ENCODE measurements around the gene PAIP2.

The PAIP2 gene

GRCh38 chr5:139410121-139410992, 68.7 kb downstream of the PAIP2 start:
- Histone ChIP-seq H3K36me3 (ENCODE audit: low read depth) (no peaks in the 10 kb centered on the region), H3K27ac (ENCODE audit: poor library complexity, severe bottlenecking) (no peak overlapping the region), H3K4me1 (ENCODE audit: insufficient read depth, poor library complexity, severe bottlenecking) (no peaks in the 10 kb centered on the region), H3K4me3 (ENCODE audit: severe bottlenecking) (no peak overlapping the region), H3K27me3 (ENCODE audit: insufficient read depth, poor library complexity, severe bottlenecking) (no peaks in the 10 kb centered on the region), H3K9me3 (ENCODE audit: severe bottlenecking) (no peaks in the 10 kb centered on the region)
- DNase-seq (ENCODE audit: low spot score) (peak; percentile 11), ATAC-seq (ENCODE audit: low read depth) (no peak)
- TF ChIP-seq CTCF (IDR thresholded peaks at IDR 0.05; ENCODE audit: poor library complexity, severe bottlenecking), result no peak

GRCh38 chr5:139410993-139411828, 69.6 kb downstream of the PAIP2 start:
- ATAC-seq (ENCODE audit: low read depth) (no peak), DNase-seq (ENCODE audit: low spot score) (peak; percentile 19)
- Histone ChIP-seq H3K27ac (ENCODE audit: poor library complexity, severe bottlenecking) (no peak overlapping the region), H3K27me3 (ENCODE audit: insufficient read depth, poor library complexity, severe bottlenecking) (no peaks in the 10 kb centered on the region), H3K9me3 (ENCODE audit: severe bottlenecking) (no peaks in the 10 kb centered on the region), H3K4me3 (ENCODE audit: severe bottlenecking) (no peak overlapping the region), H3K36me3 (ENCODE audit: low read depth) (no peaks in the 10 kb centered on the region), H3K4me1 (ENCODE audit: insufficient read depth, poor library complexity, severe bottlenecking) (no peaks in the 10 kb centered on the region)
- TF ChIP-seq CTCF (IDR thresholded peaks at IDR 0.05; ENCODE audit: poor library complexity, severe bottlenecking), result no peak

GRCh38 chr5:139413153-139413552, 71.5 kb downstream of the PAIP2 start:
- Histone ChIP-seq H3K27ac (ENCODE audit: poor library complexity, severe bottlenecking) (no peak overlapping the region), H3K9me3 (ENCODE audit: severe bottlenecking) (no peaks in the 10 kb centered on the region), H3K27me3 (ENCODE audit: insufficient read depth, poor library complexity, severe bottlenecking) (no peaks in the 10 kb centered on the region), H3K4me1 (ENCODE audit: insufficient read depth, poor library complexity, severe bottlenecking) (no peaks in the 10 kb centered on the region), H3K4me3 (ENCODE audit: severe bottlenecking) (no peak overlapping the region), H3K36me3 (ENCODE audit: low read depth) (no peaks in the 10 kb centered on the region)
- no peak for DNase-seq (ENCODE audit: low spot score)
- no peak for TF ChIP-seq CTCF (IDR thresholded peaks at IDR 0.05; ENCODE audit: poor library complexity, severe bottlenecking)
- ATAC-seq (ENCODE audit: low read depth), result no peak

GRCh38 chr5:139413963-139414362, 72.3 kb downstream of the PAIP2 start:
- Histone ChIP-seq H3K4me1 (ENCODE audit: insufficient read depth, poor library complexity, severe bottlenecking) (no peaks in the 10 kb centered on the region), H3K9me3 (ENCODE audit: severe bottlenecking) (no peaks in the 10 kb centered on the region), H3K27me3 (ENCODE audit: insufficient read depth, poor library complexity, severe bottlenecking) (no peaks in the 10 kb centered on the region), H3K27ac (ENCODE audit: poor library complexity, severe bottlenecking) (no peak overlapping the region), H3K4me3 (ENCODE audit: severe bottlenecking) (no peak overlapping the region), H3K36me3 (ENCODE audit: low read depth) (no peaks in the 10 kb centered on the region)
- DNase-seq (ENCODE audit: low spot score) (no peak), ATAC-seq (ENCODE audit: low read depth) (no peak)
- TF ChIP-seq CTCF (IDR thresholded peaks at IDR 0.05; ENCODE audit: poor library complexity, severe bottlenecking), result no peak

Data from RWPE2 (cell line).